ENCODE results near the gene SLC4A1AP. TPM values are rescaled to one million over a fixed set of nuclear protein-coding genes. Genes with fewer than 3 reads are reported as not detected.
"Not testable (repeated sequence)": the region's sequence is repeated elsewhere in the genome, so short reads cannot be mapped to it uniquely, and the experiment has no call there.

Gene SLC4A1AP
- total RNA-seq, result 29.7 TPM

GRCh38 chr2:27663285-27664153 is at the start of gene SLC4A1AP, which contains the start of gene SUPT7L:
Gene SLC4A1AP (plus strand): TSS chr2:27663889. CDS start chr2:27663915, 26 bp downstream.
Gene SUPT7L (minus strand): TSS chr2:27663614. CDS start chr2:27662192, 1,422 bp downstream.
- peak; percentile 91 for DNase-seq

DNA sequence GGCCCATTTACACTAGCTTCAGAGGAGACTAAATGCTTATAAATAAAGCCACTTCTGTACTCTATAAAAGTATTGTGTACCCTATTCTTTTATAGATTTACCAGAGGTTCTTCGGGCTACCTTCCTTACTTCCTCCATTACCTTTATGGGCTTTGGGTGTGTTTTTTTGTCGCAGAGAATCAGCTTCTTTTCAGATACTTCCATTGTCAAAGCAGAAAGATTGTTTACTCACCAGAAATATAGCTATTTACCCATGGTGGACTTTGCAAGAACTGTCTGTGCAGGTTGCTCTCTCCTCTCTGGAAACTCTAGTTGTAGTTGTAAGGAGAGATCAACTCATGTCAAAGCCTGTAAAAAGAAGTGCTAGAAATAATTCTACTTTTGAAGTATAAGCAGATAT is 49.7 kb upstream of the SLC4A1AP start:
- no peak for DNase-seq

- DNase-seq, result no peak
Measured at GRCh38 chr2:27615316-27615715, 48.4 kb upstream of the SLC4A1AP start.

DNA sequence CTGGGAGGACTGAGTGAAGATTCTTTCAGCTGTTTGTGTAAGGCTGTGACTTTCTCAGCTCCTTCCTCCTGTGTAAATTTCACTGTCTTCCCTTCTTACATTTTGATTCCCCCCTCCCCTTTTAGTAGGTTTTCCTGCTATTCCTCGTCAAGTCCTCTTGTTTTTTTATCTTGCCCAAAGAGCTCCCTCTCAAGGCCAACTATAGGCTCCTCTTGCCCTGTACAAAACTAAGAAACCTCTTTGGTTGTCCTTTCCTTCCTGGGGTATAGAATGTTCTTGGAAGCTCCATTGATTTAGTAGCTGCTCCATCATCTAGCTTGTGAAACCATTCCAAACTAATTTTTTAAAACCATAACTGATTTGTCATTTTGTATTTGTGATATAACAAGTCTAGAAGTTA is 42.2 kb upstream of the SLC4A1AP start:
- no peak for DNase-seq

DNA sequence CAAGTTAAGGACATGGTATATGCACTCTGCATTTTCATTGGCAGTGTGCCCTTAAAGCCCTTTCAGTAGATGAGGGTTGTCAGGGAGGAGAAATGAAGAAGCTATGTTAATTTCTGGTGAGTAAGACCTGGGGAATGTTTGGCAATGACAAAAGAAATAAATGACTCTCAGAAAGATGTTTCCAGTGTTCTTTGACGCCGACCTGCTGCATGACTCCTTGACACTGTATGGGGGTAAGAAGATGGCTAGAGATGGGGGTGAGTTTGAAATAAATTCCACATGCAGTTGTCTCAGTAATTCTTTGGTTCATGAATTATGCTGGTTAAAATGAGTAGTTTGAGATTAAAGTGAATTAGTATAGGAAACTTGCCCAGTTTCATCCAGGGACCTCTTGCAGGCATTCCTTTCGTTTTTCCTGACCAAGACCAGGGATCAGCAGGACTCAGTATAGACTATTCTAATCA is 40.7 kb upstream of the SLC4A1AP start:
- no peak for DNase-seq

DNA sequence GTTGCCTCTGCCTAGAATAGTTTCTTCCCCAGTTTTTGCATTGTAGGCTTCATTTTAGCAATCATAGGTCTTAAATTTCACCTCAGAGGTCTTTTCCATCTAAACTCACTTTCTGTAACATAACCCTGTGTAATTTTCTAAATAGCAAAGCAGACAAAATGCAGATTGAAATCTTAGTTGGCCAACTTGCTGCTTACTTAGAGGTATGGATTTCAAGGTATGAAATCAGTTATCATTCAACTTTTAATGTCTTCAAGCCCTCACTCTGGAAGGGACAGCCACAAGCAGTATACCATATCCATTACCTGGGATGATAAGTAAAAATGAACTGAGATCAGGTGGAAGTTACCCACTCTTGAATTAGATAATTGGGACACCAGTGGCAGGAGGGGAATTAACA is 38.7 kb upstream of the SLC4A1AP start:
- no peak for DNase-seq

- not testable (repeated sequence) for DNase-seq
Measured at GRCh38 chr2:27626323-27626722, 37.4 kb upstream of the SLC4A1AP start.

GRCh38 chr2:27626921-27627320 is 36.8 kb upstream of the SLC4A1AP start:
- DNase-seq, result peak; percentile 13

DNA sequence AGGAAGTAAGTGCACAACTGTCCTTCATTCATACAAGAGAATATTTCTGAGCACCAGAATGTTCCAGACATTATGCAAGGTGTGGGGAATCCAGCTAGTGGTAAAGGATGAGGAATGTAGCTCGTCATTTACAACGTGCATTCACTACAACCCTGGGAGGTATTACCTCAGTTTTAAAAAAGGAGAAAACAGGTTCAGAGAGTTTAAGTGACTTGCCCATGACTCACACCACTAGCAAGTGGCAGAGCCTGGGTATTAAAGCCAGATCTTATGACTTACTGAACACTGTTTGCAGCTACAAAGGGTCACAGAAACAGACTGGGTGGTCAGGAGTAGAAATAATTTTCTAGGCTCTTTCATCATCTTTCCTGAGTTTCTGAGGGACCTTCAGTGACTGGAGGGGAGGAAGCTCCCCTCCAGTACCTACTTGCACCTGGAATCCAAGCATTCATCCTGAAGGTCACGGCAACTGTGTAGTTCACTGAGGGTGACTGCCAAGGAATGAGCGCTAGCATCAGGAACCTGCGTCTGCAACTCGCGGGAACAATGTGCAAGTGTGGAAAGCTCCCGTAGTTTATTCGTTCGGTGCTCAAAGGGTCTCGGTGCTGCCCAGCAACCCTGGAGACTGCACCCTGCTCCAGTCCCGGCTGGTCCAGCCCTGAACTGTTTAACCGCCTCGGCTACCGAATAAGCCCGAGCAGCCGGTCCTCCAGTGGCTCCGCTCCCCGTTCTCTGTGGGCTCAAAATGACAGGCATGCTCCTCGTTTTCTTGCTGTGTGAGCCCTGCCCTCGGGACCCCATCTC is 35.5 kb upstream of the SLC4A1AP start:
- peak; percentile 6 for DNase-seq

GRCh38 chr2:27628767-27629709 is 34.7 kb upstream of the SLC4A1AP start, which contains the start of the genes CCDC121 and GPN1:
Gene CCDC121 (minus strand): TSS chr2:27629012. CDS start chr2:27627799, 1,213 bp downstream.
Gene GPN1 (plus strand): TSS chr2:27629050. CDS start chr2:27629059, 9 bp downstream.
- peak; percentile 92 for DNase-seq

GRCh38 chr2:27630257-27630656 is 33.4 kb upstream of the SLC4A1AP start:
- not testable (repeated sequence) for DNase-seq

DNA sequence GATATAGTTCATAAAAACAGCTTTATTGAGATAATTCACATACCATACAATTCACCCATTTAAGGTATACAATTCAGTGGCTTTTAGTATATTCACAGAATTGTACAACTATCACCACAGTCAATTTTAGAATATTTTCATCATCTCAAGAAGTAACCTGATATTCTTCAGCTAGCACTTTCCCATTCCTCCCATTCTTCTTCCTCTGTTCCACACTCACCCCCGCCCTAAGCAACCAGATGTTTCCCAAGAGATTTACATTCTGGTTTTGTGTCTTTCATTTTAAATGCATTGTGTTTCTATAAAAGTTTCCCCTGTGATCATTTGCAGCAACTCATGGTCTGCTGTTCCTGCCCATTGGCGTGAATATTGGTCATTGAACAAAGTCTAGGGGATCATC is 29.4 kb upstream of the SLC4A1AP start:
- no peak for DNase-seq

GRCh38 chr2:27636766-27637165 is 26.9 kb upstream of the SLC4A1AP start:
- DNase-seq, result no peak

GRCh38 chr2:27638037-27638637 is 25.6 kb upstream of the SLC4A1AP start:
- no peak for DNase-seq

GRCh38 chr2:27638709-27639108 is 25.0 kb upstream of the SLC4A1AP start:
- DNase-seq, result no peak

DNA sequence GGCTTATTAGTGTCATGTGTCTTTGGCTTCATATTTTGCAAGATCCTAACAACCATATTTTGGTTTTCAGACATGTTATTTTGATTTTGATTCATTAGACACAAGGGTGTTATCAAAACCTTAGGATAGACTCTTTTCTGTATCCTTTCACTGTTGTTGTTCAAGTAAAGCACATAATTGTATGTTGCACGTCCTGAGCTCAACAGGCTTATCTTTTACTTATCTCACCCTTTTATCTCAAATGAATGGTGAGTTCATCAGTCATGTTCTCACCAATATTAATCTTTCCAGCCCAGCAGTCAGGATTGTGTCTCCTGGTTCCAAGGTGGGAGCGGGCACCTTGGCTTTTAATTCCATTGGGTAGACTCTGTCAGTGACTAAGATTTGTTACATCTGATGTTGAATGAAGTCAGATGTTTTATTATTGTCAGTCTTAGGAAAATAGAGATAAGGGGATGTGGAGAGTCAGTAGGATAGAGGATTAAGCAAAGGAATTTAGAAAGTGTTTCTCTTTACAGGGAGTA is 22.9 kb upstream of the SLC4A1AP start:
- no peak for DNase-seq

DNA sequence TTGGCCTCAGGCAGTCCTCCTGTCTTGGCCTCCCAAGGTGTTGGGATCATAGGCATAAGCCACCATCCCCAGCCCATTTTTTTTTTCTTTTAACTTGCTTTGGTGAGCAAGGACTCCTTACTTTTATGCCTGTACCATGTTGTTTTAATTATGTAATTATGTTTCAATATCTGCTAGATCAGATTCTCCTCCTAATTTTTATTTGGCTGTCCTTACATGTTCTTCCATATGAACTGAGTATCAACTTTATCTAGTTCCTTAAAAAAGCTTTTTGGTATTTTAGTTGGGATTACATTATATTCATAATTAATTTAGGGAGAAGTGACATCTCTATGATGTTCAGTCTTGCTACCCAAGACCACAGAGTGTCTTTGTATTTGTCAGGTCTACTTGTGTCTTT is 18.5 kb upstream of the SLC4A1AP start:
- no peak for DNase-seq

- no peak for DNase-seq
Measured at GRCh38 chr2:27647289-27647688, 16.4 kb upstream of the SLC4A1AP start.

DNA sequence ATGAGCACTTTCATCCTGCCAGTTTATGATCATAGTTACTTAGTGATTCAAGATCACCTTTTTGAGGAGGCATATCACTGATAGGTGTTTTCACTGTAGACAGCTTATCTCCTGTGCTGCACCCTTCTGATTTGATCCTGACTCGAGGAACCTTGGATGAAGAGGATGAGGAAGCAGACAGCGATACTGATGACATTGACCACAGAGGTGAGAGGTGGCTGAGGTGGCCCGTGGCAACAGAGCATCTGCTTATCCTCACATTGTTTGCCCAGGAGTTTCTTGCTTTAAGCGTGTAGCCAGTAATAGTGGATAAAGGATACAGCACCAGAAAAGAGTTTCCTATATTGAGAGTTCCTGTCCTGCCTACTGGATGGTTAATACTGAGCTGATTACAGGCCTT is 16.0 kb upstream of the SLC4A1AP start:
- no peak for DNase-seq

- no peak for DNase-seq
Measured at GRCh38 chr2:27651056-27651455, 12.6 kb upstream of the SLC4A1AP start.

DNA sequence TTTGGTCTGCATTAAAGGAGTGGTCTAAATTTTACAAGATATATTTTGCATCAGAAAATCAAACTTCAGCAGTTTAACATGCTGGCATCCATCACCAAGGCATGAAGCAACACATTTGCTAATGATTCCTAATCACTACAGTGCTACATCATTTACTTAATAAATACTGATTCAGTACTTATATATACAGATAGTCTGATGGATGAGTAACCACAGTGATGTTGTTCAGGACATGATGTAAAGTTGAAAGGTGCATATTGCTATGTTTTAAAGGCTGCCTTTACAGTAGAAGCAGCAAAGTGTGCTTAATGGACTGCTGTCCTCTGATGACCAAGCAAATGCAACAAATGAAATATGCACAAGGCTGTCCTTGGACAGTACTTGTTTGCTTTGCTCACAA is 11.3 kb upstream of the SLC4A1AP start:
- no peak for DNase-seq

All from tongue (tissue), 2 donors.